HUES48 (cell line): ENCODE data around the gene CCNK.

Experiments used
- H3K27ac ChIP-seq: one replicate; pipeline ENCODE4 v1.7.0; 2013; ENCODE audit warnings: low read depth, low read length, inconsistent platforms
- H3K27me3 ChIP-seq: 2 replicates; pipeline ENCODE4 v1.6.1; 2013; ENCODE audit warnings: mild to moderate bottlenecking, low read length; ENCODE audit not compliant: control insufficient read depth, insufficient read depth
- H3K36me3 ChIP-seq: 2 replicates; pipeline ENCODE4 v1.6.1; 2013; ENCODE audit warnings: low read length; ENCODE audit not compliant: control insufficient read depth, insufficient read depth
- H3K4me1 ChIP-seq: 2 replicates; pipeline ENCODE4 v1.6.1; 2013; ENCODE audit warnings: mild to moderate bottlenecking, low read length; ENCODE audit not compliant: control insufficient read depth, insufficient read depth
- H3K4me3 ChIP-seq: 2 replicates; pipeline ENCODE4 v1.5.1; 2013; ENCODE audit warnings: mild to moderate bottlenecking, low read depth, low read length
- H3K9ac ChIP-seq: 2 replicates; pipeline ENCODE4 v1.6.1; 2013; ENCODE audit warnings: mild to moderate bottlenecking, low read depth, low read length, moderate library complexity
- H3K9me3 ChIP-seq: 2 replicates; pipeline ENCODE4 v1.6.1; 2013; ENCODE audit warnings: low read length; ENCODE audit not compliant: control insufficient read depth, insufficient read depth

The CCNK gene

GRCh38 chr14:99480917-99481744 is at the start of gene CCNK:
TSS of gene CCNK (plus strand) at chr14:99481409. CDS start at chr14:99492678, 11,269 bp downstream.
- Histone ChIP-seq H3K27ac (peak within 1 kb of the TSS; percentile 95), H3K9ac (peak within 1 kb of the TSS; percentile 91), H3K27me3 (no peaks in the 10 kb centered on the region), H3K9me3 (no peaks in the 10 kb centered on the region), H3K4me1 (peaks cover 16% of the 10 kb centered on the region; the same call in 1 of the 2 replicates), H3K36me3 (no peaks in the 10 kb centered on the region), H3K4me3 (peak within 1 kb of the TSS; percentile 78)

- H3K27ac ChIP-seq: no peak overlapping the region
- H3K36me3 ChIP-seq: peaks cover 25% of the 10 kb centered on the region
These were observed 49.2 kb upstream of the CCNK start for GRCh38 chr14:99431986-99432385.

GRCh38 chr14:99432485-99432884 is 48.7 kb upstream of the CCNK start:
- peak overlapping the region; percentile 32 for H3K27ac ChIP-seq
- H3K4me3 ChIP-seq: no peak overlapping the region
- no peaks in the 10 kb centered on the region for H3K9me3 ChIP-seq
- H3K36me3 ChIP-seq: peaks cover 28% of the 10 kb centered on the region
- no peaks in the 10 kb centered on the region for H3K27me3 ChIP-seq
- H3K9ac ChIP-seq: no peak overlapping the region
- peaks cover 4% of the 10 kb centered on the region; the same call in 1 of the 2 replicates for H3K4me1 ChIP-seq

More at GRCh38 chr14:99431986-99432385, 49.2 kb upstream of the CCNK start:
- no peak overlapping the region for H3K4me3 ChIP-seq
- H3K4me1 ChIP-seq: peaks cover 4% of the 10 kb centered on the region; the same call in 1 of the 2 replicates
- H3K27me3 ChIP-seq: no peaks in the 10 kb centered on the region
- no peaks in the 10 kb centered on the region for H3K9me3 ChIP-seq
- H3K9ac ChIP-seq: no peak overlapping the region

- H3K4me3 ChIP-seq: no peak overlapping the region
- H3K27ac ChIP-seq: no peak overlapping the region
- peaks cover 4% of the 10 kb centered on the region; the same call in 1 of the 2 replicates for H3K4me1 ChIP-seq
- H3K9me3 ChIP-seq: no peaks in the 10 kb centered on the region
- peaks cover 41% of the 10 kb centered on the region for H3K36me3 ChIP-seq
- no peaks in the 10 kb centered on the region for H3K27me3 ChIP-seq
- no peak overlapping the region for H3K9ac ChIP-seq
These were observed 45.9 kb upstream of the CCNK start for GRCh38 chr14:99435327-99435726.

GRCh38 chr14:99436247-99437180 is 44.7 kb upstream of the CCNK start:
- Histone ChIP-seq H3K9ac (no peak overlapping the region), H3K36me3 (peaks cover 41% of the 10 kb centered on the region), H3K27me3 (no peaks in the 10 kb centered on the region), H3K9me3 (no peaks in the 10 kb centered on the region), H3K27ac (no peak overlapping the region), H3K4me3 (no peak overlapping the region), H3K4me1 (peaks cover 4% of the 10 kb centered on the region; the same call in 1 of the 2 replicates)

- Histone ChIP-seq H3K27ac (no peak overlapping the region), H3K4me3 (no peak overlapping the region), H3K9me3 (no peaks in the 10 kb centered on the region), H3K27me3 (no peaks in the 10 kb centered on the region), H3K9ac (no peak overlapping the region), H3K4me1 (peaks cover under 1% of the 10 kb centered on the region; the same call in 1 of the 2 replicates), H3K36me3 (peaks cover 36% of the 10 kb centered on the region)
These were observed 43.5 kb upstream of the CCNK start for GRCh38 chr14:99437706-99438105.

GRCh38 chr14:99440278-99440677 is 40.9 kb upstream of the CCNK start:
- H3K4me3 ChIP-seq: no peak overlapping the region
- H3K27me3 ChIP-seq: no peaks in the 10 kb centered on the region
- peaks cover 33% of the 10 kb centered on the region for H3K36me3 ChIP-seq
- H3K9ac ChIP-seq: no peak overlapping the region
- H3K27ac ChIP-seq: no peak overlapping the region
- H3K9me3 ChIP-seq: no peaks in the 10 kb centered on the region
- H3K4me1 ChIP-seq: no peaks in the 10 kb centered on the region

- Histone ChIP-seq H3K4me3 (no peak overlapping the region), H3K9me3 (no peaks in the 10 kb centered on the region), H3K27ac (no peak overlapping the region), H3K9ac (no peak overlapping the region), H3K27me3 (no peaks in the 10 kb centered on the region), H3K4me1 (no peaks in the 10 kb centered on the region), H3K36me3 (peaks cover 30% of the 10 kb centered on the region)
These were observed 39.9 kb upstream of the CCNK start for GRCh38 chr14:99441157-99441870.

GRCh38 chr14:99441918-99442317 is 39.3 kb upstream of the CCNK start:
- H3K4me1 ChIP-seq: no peaks in the 10 kb centered on the region

GRCh38 chr14:99445931-99446330 is 35.3 kb upstream of the CCNK start:
- no peak overlapping the region for H3K4me3 ChIP-seq
- no peaks in the 10 kb centered on the region for H3K4me1 ChIP-seq
- H3K9me3 ChIP-seq: no peaks in the 10 kb centered on the region
- H3K27ac ChIP-seq: no peak overlapping the region
- no peak overlapping the region for H3K9ac ChIP-seq
- peaks cover 41% of the 10 kb centered on the region for H3K36me3 ChIP-seq
- no peaks in the 10 kb centered on the region for H3K27me3 ChIP-seq

More at GRCh38 chr14:99441918-99442317, 39.3 kb upstream of the CCNK start:
- Histone ChIP-seq H3K27me3 (no peaks in the 10 kb centered on the region), H3K9ac (no peak overlapping the region), H3K36me3 (peaks cover 28% of the 10 kb centered on the region), H3K27ac (no peak overlapping the region), H3K4me3 (no peak overlapping the region), H3K9me3 (no peaks in the 10 kb centered on the region)
